GM21360 (cell line): ENCODE data around the gene ADGRG3.
"Not testable (repeated sequence)": the region's sequence is repeated elsewhere in the genome, so short reads cannot be mapped to it uniquely, and the experiment has no call there.

Experiments
- ATAC-seq: cut with Tn5 transposase; IDR thresholded peaks from one replicate; pipeline ENCODE4 v1.9.1; 2021; ENCODE audit warnings: mild to moderate bottlenecking, moderate library complexity; ENCODE audit not compliant: unreplicated experiment

ADGRG3 gene

GRCh38 chr16:57661936-57662906, 5.9 kb upstream of the ADGRG3 start:
- no peak for ATAC-seq

GRCh38 chr16:57663436-57663835, 4.7 kb upstream of the ADGRG3 start:
- ATAC-seq, result no peak

GRCh38 chr16:57663917-57664661, 4.0 kb upstream of the ADGRG3 start:
- ATAC-seq, result no peak

- no peak for ATAC-seq
Observed at GRCh38 chr16:57664662-57665025, 3.5 kb upstream of the ADGRG3 start.

- ATAC-seq, result no peak
Observed at GRCh38 chr16:57665541-57665940, 2.6 kb upstream of the ADGRG3 start.

GRCh38 chr16:57666353-57667047, 1.6 kb upstream of the ADGRG3 start:
- no peak for ATAC-seq

GRCh38 chr16:57667048-57667525, 1.0 kb upstream of the ADGRG3 start:
- ATAC-seq, result no peak

GRCh38 chr16:57667526-57668262, 412 bp upstream of the ADGRG3 start:
- no peak for ATAC-seq

GRCh38 chr16:57668630-57669475, 747 bp downstream of the ADGRG3 start:
- no peak for ATAC-seq

GRCh38 chr16:57669476-57670162, 1.5 kb downstream of the ADGRG3 start:
- ATAC-seq, result no peak

GRCh38 chr16:57670196-57670595, 2.1 kb downstream of the ADGRG3 start:
- no peak for ATAC-seq

GRCh38 chr16:57671451-57671850, 3.3 kb downstream of the ADGRG3 start:
- ATAC-seq, result not testable (repeated sequence)

GRCh38 chr16:57672416-57672815, 4.3 kb downstream of the ADGRG3 start:
- ATAC-seq, result no peak

GRCh38 chr16:57672824-57673223, 4.7 kb downstream of the ADGRG3 start:
- ATAC-seq, result no peak

- no peak for ATAC-seq
Observed at GRCh38 chr16:57675741-57676551, 7.8 kb downstream of the ADGRG3 start.

GRCh38 chr16:57676553-57677085, 8.5 kb downstream of the ADGRG3 start:
- no peak for ATAC-seq

GRCh38 chr16:57677622-57678369, 9.7 kb downstream of the ADGRG3 start:
- ATAC-seq, result no peak
